Neural progenitor cell (in vitro differentiated cells): Measurements from ENCODE around the gene PPP1R8.

Experiments used
- CTCF ChIP-seq: fragments of 200-600 bp; sonication (generic); IDR thresholded peaks from 2 replicates; pipeline ENCODE4 v1.5.1; 2017; ENCODE audit warnings: antibody characterized with exemption, mild to moderate bottlenecking
- EZH2 ChIP-seq: fragments of 200-600 bp; sonication (generic); IDR thresholded peaks from 2 replicates; pipeline ENCODE4 v1.6.1; 2017; ENCODE audit warnings: antibody characterized with exemption, mild to moderate bottlenecking, moderate library complexity
- EZH2phosphoT487 ChIP-seq: fragments of 200-600 bp; sonication (generic); IDR thresholded peaks from 2 replicates; pipeline ENCODE4 v1.6.1; 2017; ENCODE audit warnings: antibody characterized with exemption

GRCh38 chr1:27865821-27866220 lies 35.2 kb downstream of the PPP1R8 start:
- TF ChIP-seq CTCF (no peak), EZH2 (no peak), EZH2phosphoT487 (no peak)
